Spleen (tissue), 11 donors: ENCODE measurements around the gene CCNL1. TPM values are rescaled to one million over a fixed set of nuclear protein-coding genes. Genes with fewer than 3 reads are reported as not detected.

Experiments used
- DNase-seq: peaks from one replicate; pipeline ENCODE4 v3.0.0-alpha.2; 2020
- H3K27ac ChIP-seq, 8 donors: fragments of 200-600 bp; sonication (generic) in 7 of 8; 1 replicate in 4 of 8; 2 replicates in 4 of 8; pipeline versions ENCODE4 v1.5.0 to v1.8.0; 2016 to 2021; ENCODE audit warnings: inconsistent platforms in 4 of 8, mild to moderate bottlenecking in 4 of 8, moderate library complexity in 1 of 8
- H3K27me3 ChIP-seq, 7 donors: fragments of 200-600 bp; sonication (generic) in 6 of 7; replicated peaks in 1 of 7; 1 replicate in 4 of 7; 2 replicates in 3 of 7; pipeline versions ENCODE4 v1.5.0 to v1.8.0; 2016 to 2021; ENCODE audit warnings: inconsistent platforms in 3 of 7, mild to moderate bottlenecking in 1 of 7
- H3K36me3 ChIP-seq, 6 donors: fragments of 200-600 bp; sonication (generic) in 5 of 6; 1 replicate in 4 of 6; 2 replicates in 2 of 6; pipeline versions ENCODE4 v1.5.0 to v1.8.0; 2016 to 2021; ENCODE audit warnings: inconsistent platforms in 2 of 6
- H3K4me1 ChIP-seq, 6 donors: fragments of 200-600 bp; sonication (generic) in 5 of 6; 1 replicate in 3 of 6; 2 replicates in 3 of 6; pipeline versions ENCODE4 v1.5.0 to v1.8.0; 2016 to 2021; ENCODE audit warnings: inconsistent platforms in 3 of 6
- H3K4me3 ChIP-seq, 8 donors: fragments of 200-600 bp; sonication (generic) in 7 of 8; 1 replicate in 4 of 8; 2 replicates in 4 of 8; pipeline versions ENCODE4 v1.5.0 to v1.8.0; 2016 to 2021; ENCODE audit warnings: inconsistent platforms in 4 of 8, mild to moderate bottlenecking in 4 of 8, moderate library complexity in 2 of 8
- H3K9me3 ChIP-seq, 8 donors: fragments of 200-600 bp; sonication (generic) in 7 of 8; 1 replicate in 4 of 8; 2 replicates in 4 of 8; pipeline versions ENCODE4 v1.5.0 to v1.8.0; 2016 to 2021; ENCODE audit warnings: inconsistent platforms in 4 of 8
- CTCF ChIP-seq, 11 experiments: fragments of 200-600 bp in 7 of 11; fragments of 450-650 bp in 4 of 11; sonication (generic) in 4 of 11; IDR thresholded peaks in 8 of 11; conservative IDR thresholded peaks in 3 of 11; 1 replicate in 7 of 11; 2 replicates in 4 of 11; pipeline versions ENCODE4 v1.4.0 to v1.8.0; 2016 to 2021; ENCODE audit warnings: antibody characterized with exemption in 11 of 11, inconsistent platforms in 4 of 11, mild to moderate bottlenecking in 1 of 11
- POLR2A ChIP-seq, 3 donors: fragments of 450-650 bp; IDR thresholded peaks; one replicate each; pipeline ENCODE4 v1.5.1; 2017; ENCODE audit warnings: antibody characterized with exemption in 3 of 3, mild to moderate bottlenecking in 1 of 3
- POLR2AphosphoS5 ChIP-seq, 3 donors: sonication (generic); formaldehyde crosslinking; IDR thresholded peaks; one replicate each; pipeline ENCODE4 v1.5.1; 2017; ENCODE audit warnings: antibody characterized with exemption in 3 of 3
- WGBS, 5 donors: extraction: QIAGEN DNeasy Blood & Tissue Kit in 3 of 5; methylation state at CpG; one replicate each; pipeline versions ENCODE4 v1.1.5 to v1.1.7; 2013 to 2018; 5-methylcytosine and 5-hydroxymethylcytosine counted together
- intact Hi-C: fragments of 100-400 bp; cut with DNase I; formaldehyde crosslinking; loops from one replicate; pipeline ENCODE4 v1.15.0; 2023; ENCODE audit warnings: low total_unique reads
- polyA plus RNA-seq, 3 donors: library from polyadenylated mRNA; stranded (reverse); fragments of 200-250 nt; gene quantifications; one replicate each; pipeline ENCODE4 v1.2.1, GENCODE V29; 2013
- total RNA-seq, 7 donors: library from RNA; depleted of rRNA in 3 of 7; stranded (reverse); fragments of >200 nt in 3 of 7; fragmentation: NEBNext Ultra II Directional in 4 of 7; extraction: Animal tissue kit (Norgen Biotek cat#: 25700) in 4 of 7; gene quantifications; one replicate each; pipeline versions ENCODE4 v1.1.0 to v1.2.1, GENCODE V29; 2016 to 2021
- donor health status: healthy with polysubstance abuse.
- donor health status: DM: no; HTN: no; CAD: no; lungs with moderate emphysema.
- donor health status: DM: no; HTN: no; CAD: no.
- donor health status: Bipolar disorder and iron deficiency.
- donor health status: healthy.
- donor health status: DM: no; HTN: no; CAD: no.
- donor health status: DM: yes; HTN: yes; CAD: no.

CCNL1 gene
- total and polyA plus RNA-seq, 10 donors, result 76.9 to 405 (median 234) TPM

GRCh38 chr3:157160658-157161424 lies 894 bp upstream of the CCNL1 start:
- intact Hi-C loops, result no loop called here
- 9 to 13% (median 9%) methylated on average over 22 of the region's 22 CpGs for WGBS, 5 donors
- H3K27ac ChIP-seq, result peak overlapping the region; percentile 97 to 100 (median 100)
- H3K9me3 ChIP-seq, result no peaks in the 10 kb centered on the region
- peaks cover 0 to 32% (median 28%) of the 10 kb centered on the region in 6 donors for H3K36me3 ChIP-seq
- no peak for DNase-seq
- peaks cover 35 to 64% (median 45%) of the 10 kb centered on the region in 6 donors for H3K4me1 ChIP-seq
- H3K4me3 ChIP-seq, result peak overlapping the region; percentile 55 to 93 (median 80)
- no peak for TF ChIP-seq CTCF (IDR thresholded peaks at IDR 0.05 in 8 of 11, conservative IDR thresholded peaks at IDR 0.05 in 3 of 11)
- no peak for TF ChIP-seq POLR2AphosphoS5 (IDR thresholded peaks at IDR 0.05)
- peak in 1 of 3 donors; percentile 32 for TF ChIP-seq POLR2A (IDR thresholded peaks at IDR 0.05)
- H3K27me3 ChIP-seq, result no peaks in the 10 kb centered on the region

- H3K4me3 ChIP-seq, result peak overlapping the region; percentile 55 to 93 (median 80)
- WGBS, 5 donors, result 1 to 2% (median 1%) methylated on average over 30 to 46 of the region's 46 CpGs
- H3K9me3 ChIP-seq, result no peaks in the 10 kb centered on the region
- H3K4me1 ChIP-seq, result peaks cover 50 to 80% (median 62%) of the 10 kb centered on the region in 6 donors
- peak overlapping the region; percentile 97 to 100 (median 100) for H3K27ac ChIP-seq
- peak in 5 of 11 experiments; percentile 9 to 48 (median 30) for TF ChIP-seq CTCF (IDR thresholded peaks at IDR 0.05 in 8 of 11, conservative IDR thresholded peaks at IDR 0.05 in 3 of 11)
- TF ChIP-seq POLR2A (IDR thresholded peaks at IDR 0.05), result no peak
- TF ChIP-seq POLR2AphosphoS5 (IDR thresholded peaks at IDR 0.05), result peak in 1 of 3 donors; percentile 49
- H3K27me3 ChIP-seq, result no peaks in the 10 kb centered on the region
- H3K36me3 ChIP-seq, result peaks cover 0 to 48% (median 42%) of the 10 kb centered on the region in 6 donors
- intact Hi-C loops, result no loop called here
- DNase-seq, result peak; percentile 96
These were observed 748 bp downstream of the CCNL1 start for GRCh38 chr3:157159037-157159761.

GRCh38 chr3:157157836-157158235 lies 2.1 kb downstream of the CCNL1 start:
- TF ChIP-seq CTCF (IDR thresholded peaks at IDR 0.05 in 8 of 11, conservative IDR thresholded peaks at IDR 0.05 in 3 of 11) (no peak), POLR2AphosphoS5 (IDR thresholded peaks at IDR 0.05) (no peak), POLR2A (IDR thresholded peaks at IDR 0.05) (no peak)
- peaks cover 0 to 62% (median 55%) of the 10 kb centered on the region in 6 donors for H3K36me3 ChIP-seq
- DNase-seq, result no peak
- intact Hi-C loops, result no loop called here
- H3K4me3 ChIP-seq, result peak overlapping the region; percentile 55 to 93 (median 80)
- H3K4me1 ChIP-seq, result peaks cover 55 to 86% (median 76%) of the 10 kb centered on the region in 6 donors
- H3K9me3 ChIP-seq, result no peaks in the 10 kb centered on the region
- H3K27me3 ChIP-seq, result no peaks in the 10 kb centered on the region
- H3K27ac ChIP-seq, result peak overlapping the region in 4 of 8 donors; percentile 100
